ENCODE measurements around the gene PDE6C.

PDE6C gene

DNA sequence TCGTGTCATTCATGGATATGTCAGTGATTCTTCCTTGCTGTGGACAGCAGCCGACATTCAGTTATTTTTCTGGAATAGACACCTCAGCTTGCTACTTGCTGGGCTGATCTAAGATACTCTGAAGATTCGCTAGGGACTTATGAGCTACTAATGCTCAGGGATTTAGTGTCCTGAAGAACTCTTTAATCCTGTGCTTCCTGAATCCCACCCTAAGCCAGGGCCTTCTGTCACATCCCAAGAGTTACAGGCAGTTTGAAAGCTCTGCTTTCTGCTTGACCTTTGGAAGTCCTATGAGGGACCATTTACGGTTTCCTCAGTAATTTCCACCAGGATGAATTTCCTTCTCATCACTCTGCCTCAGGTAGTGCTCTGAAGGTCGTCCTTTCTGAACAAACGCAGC, at the start of gene PDE6C:
Gene PDE6C (plus strand): TSS at position 227 of the 400 bp plus-strand sequence. CDS start 189 bp downstream, outside the sequence.
- no peak for DNase-seq

DNA sequence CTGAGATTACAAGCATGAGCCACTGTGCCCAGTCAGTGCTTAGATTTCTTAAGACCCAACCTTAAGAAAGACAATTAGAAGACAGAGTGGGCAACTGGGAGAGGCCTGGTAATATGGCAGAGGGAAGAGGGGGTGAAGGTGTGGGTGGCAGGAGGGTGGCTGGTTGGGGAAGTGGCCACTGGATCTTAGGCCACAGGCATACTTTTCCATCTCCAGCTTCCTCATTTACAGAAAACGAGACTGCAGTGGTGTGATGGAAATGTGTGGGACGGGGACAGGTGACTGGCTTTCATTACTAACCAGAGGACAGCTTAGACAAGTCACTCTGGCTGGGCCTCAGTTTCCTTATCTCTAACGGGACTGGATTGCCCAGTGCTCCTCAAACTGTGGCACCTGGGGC, 46.9 kb upstream of the PDE6C start:
- no peak for DNase-seq

DNA sequence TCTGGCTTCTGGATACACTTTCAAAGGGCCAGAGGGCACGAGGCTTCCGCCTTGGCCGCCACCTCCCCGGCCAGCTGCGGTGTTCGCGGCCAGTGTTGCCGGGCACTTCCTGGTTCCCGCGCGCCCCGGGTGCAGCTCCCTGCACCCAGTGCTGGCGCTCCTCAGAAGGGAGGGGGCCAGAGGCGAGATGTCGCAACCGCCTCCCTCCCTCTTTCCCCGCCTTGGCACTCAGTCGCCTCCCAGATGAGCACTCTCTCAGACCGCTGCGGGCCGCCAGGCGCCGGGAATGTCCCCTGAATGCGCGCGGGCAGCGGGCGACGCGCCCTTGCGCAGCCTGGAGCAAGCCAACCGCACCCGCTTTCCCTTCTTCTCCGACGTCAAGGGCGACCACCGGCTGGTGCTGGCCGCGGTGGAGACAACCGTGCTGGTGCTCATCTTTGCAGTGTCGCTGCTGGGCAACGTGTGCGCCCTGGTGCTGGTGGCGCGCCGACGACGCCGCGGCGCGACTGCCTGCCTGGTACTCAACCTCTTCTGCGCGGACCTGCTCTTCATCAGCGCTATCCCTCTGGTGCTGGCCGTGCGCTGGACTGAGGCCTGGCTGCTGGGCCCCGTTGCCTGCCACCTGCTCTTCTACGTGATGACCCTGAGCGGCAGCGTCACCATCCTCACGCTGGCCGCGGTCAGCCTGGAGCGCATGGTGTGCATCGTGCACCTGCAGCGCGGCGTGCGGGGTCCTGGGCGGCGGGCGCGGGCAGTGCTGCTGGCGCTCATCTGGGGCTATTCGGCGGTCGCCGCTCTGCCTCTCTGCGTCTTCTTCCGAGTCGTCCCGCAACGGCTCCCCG, 45.7 kb upstream of the PDE6C start, which contains the start of gene FFAR4:
Gene FFAR4 (plus strand): TSS at position 231 of the 842 bp plus-strand sequence. CDS start 56 bp downstream, at position 287.
- DNase-seq = no peak

DNA sequence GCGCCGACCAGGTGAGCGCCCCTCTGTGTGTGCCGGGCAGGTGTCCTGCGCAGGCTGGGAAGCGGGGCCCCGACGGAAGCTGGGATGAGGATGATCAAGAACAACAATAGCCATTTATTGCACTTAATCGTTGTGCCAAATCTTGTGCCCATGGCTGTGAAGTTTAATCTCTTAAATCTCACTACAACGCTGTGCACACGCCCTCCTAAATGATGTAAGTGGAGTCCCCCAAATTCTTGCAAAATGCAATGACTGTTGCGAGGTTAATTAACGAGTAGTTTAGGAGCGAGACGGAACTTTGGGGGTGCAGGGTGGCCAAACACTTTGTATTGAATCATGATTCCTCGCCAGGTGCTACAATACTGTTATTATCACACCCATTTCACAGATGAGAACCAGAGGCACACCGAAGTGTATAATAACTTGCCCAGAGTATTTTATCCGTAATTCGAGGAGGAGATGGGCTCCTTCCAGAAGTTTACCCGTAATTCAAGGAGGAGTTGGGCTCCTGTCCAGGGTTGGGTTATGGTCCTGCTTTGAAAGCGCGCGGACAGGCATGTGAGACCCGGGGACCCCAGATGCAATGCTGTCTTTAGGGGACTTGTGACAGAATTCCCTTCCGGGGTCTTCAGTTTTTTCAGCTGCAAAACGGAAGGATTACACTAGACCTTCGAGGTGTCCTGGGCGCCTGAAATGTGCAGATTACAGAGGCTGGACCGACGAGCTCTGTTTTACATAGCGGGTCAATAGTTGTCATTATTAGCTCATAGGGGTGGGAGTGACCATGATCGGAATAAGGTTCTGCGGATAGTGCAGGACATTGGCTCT, 44.8 kb upstream of the PDE6C start:
- no peak for DNase-seq

DNA sequence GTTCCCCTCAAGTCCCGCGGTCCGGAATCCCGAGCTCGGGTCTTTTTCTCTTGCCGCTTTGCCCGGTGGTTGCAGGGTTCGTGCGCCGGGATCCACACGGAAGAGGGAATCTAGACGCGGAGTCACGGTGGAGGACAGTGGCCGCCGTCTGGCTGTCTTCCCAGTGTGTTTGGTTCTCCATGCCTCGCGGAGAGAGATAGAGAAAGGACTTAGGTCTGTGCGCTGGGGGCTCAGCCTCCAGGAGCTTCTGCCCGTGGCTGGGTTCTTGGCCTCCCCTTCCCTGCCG, 44.3 kb upstream of the PDE6C start:
- no peak for DNase-seq

DNA sequence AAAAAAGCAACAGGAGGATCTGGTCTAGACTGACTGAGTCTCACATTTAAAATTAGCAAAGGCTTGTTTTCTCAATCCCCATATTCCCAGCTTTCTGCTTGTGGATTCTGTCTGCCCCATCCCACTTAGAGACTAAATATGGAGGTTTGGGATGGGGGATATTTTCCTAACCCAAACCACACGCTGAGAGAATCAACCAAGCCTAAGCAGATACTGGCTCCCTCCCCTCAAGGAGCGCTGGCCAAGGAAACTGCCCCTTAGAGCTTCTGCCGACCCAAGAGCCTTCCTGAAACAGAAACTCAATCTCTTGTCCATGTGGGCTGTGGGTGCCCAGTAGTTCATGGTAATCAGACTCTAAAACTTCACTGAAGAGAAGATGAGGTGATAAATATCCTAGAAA, 42.0 kb upstream of the PDE6C start:
- no peak for DNase-seq

DNA sequence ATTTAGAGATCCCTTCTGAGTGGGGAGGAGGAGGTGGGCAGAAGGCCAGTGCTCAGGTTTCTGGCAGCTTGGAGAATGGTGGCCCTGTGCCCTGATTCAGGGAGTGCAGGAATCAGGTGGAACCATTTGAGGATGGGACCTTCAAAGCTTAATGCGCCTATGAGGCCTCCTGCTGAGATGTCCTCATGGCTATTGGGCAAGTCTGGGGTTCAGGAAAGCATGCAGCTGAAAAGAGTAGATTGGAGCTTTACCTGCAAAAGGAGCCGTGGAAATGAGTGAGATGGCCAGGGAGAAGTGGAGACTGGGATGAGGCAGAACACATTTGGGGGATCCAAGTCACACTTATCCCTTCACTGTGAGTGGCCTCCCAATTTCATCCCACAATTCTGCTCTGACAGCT, 39.7 kb upstream of the PDE6C start:
- no peak for DNase-seq

DNA sequence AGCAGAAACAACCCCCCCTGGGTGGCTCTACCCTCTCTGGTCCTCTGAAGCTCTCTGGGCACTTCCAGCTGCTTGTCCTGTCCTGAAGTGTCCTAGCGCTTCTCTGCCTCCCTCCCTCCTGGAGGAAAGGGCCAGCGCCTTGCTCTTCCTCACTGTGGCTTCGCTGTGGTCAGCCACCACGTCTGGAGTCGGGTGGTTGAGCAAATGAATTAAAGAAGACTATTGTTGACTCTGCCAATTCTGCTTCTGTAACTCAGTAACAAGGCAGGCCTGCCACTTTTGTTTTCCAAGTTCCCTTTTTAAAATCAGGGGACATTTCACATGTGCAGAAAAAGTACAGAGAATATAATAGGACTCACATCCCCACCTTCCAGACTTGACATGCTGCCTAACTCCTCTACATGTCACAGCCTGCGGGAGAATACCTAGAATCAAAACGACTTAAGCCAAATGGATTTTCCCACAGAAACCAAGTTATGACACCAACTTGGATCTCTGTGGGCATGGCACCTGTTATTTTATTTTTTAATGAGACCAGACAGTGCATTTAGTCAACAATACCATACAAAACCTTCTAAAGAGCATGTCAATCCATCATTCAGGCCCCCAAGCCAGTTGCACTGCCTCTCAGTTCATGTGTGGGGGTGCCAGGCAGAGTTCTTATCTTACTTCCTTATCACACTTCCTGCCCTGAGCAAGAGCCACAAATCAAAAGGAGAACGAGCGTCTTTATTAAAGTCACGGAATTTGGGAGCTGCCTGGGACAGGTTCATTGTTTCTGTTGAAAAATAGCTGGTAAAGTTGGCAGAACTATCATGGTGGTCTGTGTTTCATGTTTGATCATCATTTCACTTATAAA, 39.1 kb upstream of the PDE6C start:
- no peak for DNase-seq

DNA sequence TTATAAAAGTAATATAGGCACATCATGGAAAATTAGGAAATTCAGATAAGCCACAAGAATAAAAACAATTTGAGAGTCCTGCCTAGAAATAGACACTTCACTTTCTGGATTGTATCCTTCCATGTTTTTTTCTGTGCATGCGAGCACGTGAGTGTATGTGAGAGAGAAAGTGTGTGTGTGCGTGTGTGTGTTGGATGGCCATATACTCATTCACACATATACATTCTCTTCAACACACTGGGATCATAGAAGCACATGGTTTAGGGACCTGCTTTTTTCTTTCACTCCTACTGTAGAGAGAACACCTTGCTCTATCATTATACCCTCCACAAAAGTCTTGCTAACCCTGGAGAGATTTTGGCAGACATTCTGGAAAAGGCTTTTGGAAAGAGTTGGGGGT, 38.4 kb upstream of the PDE6C start:
- no peak for DNase-seq

DNA sequence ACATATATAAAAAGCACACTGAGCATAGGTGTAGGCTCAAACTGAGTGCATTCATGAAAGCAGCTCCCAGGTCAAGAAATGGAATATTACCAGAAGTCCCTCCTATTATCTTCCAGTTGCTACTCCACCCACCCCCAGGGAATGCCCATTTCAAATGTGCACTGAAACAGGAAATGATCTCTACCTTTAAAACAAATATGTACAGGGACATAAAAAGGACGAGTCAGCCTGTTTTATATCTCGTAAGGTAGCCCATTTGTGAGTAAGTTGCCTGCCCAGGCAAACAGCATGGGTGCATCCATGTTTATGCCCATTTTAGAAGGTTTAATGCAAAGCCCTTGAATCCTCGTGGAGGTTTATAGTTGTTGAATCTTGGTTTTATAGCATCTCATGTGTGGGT, 35.4 kb upstream of the PDE6C start:
- DNase-seq = no peak

DNA sequence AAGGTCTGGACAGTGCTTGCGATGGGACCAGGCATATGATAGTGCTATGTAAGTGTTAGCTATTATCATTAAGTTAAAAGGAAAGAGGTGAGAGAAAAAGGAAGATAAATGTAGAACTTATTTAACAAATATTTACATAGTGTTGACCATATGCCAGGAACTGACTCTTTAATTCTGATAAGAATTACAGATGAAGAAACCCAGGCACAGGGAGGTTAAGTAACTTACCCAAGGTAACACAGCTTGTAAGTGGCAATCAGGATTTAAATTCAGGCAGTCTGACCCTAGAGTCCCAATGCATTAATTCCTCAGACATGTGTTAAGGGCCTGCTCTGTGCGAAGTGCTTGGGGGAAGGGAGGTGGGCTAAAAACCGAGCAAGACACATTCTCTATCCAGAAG, 34.8 kb upstream of the PDE6C start:
- no peak for DNase-seq

DNA sequence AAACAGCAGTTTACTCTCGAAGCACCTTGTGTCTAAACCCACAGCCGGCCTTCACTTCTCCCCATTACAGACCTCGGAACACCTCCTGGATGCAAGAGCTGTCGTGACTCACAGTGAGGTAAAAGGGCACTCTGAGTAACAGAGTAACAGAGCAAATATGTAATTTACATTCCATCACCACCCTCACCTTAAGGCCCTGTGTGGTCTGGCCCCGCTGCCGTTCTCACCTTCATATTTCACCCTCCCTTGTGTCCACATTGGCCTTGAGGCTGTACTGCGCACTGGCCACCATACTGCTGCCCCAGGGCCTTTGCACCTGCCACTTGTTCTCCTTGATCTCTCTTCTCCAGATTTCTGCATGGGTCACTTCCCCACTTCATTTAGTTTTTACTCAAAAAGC, 33.2 kb upstream of the PDE6C start:
- no peak for DNase-seq

DNA sequence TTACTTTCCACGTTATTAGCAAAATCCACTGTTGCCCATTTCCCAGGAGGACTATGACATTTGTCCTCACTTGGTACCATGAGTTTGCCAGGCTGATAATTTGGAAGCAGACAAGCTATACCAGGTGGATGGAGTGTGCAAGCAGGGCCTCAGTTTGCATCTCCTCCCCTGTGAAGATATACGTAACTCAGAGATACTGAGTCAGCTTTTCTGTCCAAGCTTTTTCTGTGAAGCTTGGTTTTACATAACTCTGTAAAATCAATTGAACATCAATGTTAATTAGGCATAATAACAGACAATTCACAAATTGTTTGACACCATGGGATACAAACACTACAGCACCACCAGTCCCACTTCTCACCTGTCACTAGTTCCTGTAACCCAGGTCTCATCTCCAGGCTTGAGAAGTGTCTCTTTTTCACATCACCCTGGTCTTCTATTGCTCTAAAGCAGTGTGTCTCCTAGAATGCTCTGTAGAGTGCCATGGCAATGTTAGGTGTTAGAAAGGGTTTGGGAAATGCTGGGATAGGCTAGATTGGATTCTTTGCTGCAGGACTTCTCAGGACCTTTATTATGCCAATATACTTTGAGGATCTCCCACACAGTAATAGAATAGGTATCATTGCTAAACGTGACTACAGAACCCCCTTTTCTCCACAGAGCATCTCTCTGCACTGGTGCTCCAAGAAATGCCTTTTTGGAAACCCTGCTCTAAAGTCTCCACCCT, 32.2 kb upstream of the PDE6C start:
- DNase-seq = no peak

DNA sequence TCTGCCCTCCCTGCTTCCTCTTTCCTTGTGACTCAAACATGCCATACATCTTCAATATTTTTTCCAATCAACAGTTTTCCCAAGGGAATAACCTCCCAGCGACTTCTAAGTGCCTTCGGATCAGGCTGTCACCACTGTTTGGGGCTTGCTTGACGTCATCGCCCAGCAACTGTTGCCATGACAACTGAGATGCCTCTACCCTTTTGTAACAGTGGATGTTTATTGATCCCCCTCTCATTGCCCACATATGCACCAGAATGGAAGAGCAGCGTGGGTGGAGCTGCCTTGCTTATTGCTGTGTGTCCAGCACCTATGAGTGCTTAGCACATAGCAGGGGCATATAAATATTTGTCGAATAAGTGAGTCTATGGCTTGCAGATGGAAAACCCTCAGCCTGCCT, 31.5 kb upstream of the PDE6C start:
- DNase-seq = no peak

DNA sequence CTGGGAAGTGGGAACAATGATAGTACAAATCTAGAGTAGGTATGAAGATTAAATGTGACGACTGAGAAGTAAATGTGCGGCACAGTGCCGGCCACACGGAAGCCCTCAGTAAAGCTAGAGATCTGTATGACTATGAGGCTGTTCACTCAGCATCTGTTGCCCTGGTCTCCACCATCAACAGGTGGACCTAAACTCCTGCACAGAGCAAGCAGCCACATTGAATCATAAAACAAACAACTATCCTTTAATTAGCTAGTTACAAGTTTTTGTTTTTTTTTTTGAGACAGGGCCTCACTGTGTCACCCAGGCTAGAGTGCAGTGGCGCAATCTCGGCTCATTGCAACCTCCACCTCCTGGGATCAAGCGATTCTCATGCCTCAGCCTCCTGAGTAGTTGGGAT, 27.9 kb upstream of the PDE6C start:
- DNase-seq = no peak

DNA sequence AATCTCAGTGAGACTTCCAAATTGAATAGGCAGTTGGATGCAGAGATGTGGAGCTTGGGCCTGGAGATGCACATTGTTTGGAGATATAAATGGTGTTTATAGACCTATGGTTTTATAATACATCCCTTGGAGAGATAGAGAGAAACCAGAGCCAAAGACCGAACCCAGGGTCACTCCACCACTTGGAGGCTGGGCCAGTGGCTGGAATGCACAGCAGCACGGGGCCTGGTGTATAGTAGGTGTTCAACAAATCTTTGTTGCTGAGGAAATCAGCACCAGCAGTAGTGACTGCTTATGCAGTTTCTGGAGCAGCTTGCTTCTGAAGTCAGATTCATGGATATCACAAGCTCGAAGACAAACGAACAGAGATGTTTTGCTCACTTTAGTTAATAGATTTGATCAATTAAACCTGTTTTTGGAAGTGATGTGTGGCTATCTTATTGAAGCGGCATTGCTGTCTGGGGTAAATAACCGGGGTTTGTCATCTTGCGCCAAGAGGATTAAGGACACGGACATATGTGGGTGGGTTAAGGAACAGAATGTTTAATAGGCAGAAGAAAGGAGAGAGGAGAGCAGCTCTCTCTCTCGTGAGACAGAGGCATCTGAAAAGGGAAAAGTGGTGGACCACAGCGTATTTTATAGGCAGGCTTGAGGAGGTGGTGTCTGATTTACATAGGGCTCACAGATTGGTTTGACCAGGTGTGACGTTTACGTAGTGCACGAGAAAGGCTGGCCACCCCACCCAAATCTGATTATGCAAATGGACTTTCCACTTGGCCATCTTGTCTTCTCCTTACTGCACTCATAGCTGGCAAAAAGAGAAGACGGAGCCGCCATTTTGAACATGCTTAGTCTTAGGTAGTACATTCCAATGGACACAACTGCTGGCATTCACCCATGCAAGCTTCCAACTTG, 22.4 kb upstream of the PDE6C start:
- DNase-seq = no peak

DNA sequence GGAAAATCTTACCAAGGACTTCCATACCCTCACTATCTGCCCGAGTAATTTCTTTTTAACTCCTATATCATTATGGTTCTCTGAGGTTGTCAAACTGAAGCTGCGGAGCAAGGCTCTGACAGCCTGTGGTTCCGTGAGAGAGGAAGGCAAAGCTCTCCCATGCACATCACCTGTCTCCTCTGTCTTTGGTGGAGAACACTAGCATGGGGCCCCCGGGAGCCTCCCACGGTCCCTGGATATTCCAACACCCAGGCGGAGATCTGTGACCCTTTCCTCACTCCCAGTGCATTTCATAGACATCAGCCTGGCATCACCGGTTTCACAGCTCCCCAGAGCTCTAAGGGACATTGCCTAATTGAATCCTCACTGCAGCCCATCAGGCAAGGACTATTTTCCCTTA, 21.7 kb upstream of the PDE6C start:
- DNase-seq = no peak

DNA sequence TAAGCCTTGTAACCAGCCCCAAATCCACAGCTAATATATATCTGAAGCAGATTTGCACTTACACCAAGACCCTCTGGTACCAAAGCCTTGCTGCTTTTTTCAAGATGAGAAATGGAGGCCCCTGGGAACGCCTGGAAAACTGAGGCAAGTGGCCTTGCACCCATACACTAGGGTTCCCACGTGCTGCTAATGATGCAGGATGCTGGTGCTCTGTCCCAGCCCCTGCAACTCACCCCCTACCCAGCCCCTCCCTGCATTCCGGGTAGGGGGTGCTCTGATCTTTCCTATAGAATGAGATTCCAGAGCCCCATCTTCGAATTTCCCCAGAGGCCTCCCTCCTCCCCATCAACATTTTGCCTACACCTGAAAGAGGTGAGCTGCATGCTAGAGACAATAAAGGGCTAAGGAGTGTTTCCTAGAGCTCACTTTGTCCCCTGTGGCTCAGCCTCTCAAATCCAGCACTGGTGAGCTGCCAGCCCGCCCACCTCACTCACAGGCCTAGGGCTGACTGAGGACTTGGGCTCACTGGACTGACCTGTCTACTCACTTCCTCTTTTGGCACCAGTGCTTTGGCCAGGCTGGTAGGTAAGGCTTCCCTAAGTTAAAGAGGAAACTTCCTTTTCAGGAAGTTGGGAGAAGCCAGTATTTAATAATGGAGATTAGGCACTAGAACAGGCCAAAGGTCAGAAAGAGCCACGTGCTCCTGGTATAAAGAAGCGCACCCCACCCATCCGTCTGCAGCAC, 21.1 kb upstream of the PDE6C start:
- DNase-seq = no peak

DNA sequence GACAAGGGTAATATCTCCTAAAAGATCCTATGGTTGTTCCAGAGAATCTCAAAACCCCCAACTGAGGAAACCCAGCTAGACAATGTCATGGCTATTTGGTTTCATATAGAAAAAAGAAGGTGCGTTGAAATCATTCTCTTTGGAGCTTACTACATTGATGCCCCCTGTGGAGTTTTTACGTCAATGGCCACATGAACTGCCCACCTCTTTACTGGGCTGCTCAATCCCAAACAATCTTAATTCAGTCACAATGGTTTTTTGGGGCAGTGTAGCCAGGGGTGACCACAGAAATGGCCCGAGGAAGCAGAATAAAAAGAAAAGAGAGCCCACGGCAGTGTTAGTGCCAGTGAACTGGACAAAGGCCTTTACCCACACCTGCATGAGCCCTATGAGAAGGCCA, 19.1 kb upstream of the PDE6C start:
- no peak for DNase-seq

DNA sequence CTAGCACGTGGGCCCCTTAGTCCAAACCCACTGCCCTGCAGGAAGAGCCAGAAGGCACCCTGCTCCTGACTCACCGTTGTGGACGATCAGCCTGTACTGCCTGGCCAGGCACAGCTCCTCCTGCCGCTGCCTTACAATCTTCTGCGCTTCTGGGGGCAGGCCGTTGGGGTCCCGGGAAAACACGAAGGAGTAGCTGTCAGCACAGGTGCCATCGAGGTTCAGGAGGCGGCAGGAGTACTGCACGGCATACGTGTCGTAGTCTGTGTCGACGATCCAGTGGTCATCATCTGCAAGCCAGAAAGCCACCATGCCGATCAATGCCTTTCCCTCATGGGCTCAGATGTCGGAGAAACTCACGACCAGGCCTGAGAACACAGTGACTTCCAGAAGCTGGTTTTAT, 18.6 kb upstream of the PDE6C start:
- no peak for DNase-seq

DNA sequence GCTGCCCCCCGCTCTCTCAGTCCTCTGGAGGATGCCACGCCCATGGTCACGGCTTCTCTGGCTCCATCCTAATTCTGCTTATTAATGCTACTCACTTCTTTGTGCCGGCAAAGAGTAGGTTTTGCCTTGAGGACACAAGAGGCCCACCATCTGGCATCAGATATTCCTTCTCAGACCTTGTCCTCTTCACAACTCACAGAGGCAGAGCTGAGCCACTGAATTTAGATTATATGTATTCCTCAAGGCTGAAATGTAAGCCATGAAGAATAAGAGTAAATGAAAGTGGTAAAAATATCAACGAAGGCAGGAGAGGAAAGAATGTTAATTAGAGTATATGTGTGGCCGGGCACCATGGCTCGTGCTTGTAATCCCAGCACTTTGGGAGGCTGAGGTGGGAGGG, 17.8 kb upstream of the PDE6C start:
- DNase-seq = no peak
